COR-L47 (cell line): ENCODE data around the gene SNIP1.
"Not testable (repeated sequence)": the region's sequence is repeated elsewhere in the genome, so short reads cannot be mapped to it uniquely, and the experiment has no call there.

ENCODE experiments used
- DNase-seq: peaks from one replicate; lab custom pipeline; 2025; lab: John Stamatoyannopoulos, UW

The SNIP1 gene

GRCh38 chr1:37513795-37514349, 40.2 kb downstream of the SNIP1 start:
- DNase-seq, result peak; percentile 32

- no peak for DNase-seq
Measured at GRCh38 chr1:37509181-37509580, 44.9 kb downstream of the SNIP1 start.

GRCh38 chr1:37506740-37507139, 47.4 kb downstream of the SNIP1 start:
- no peak for DNase-seq

- not testable (repeated sequence) for DNase-seq
Measured at GRCh38 chr1:37502791-37503190, 51.3 kb downstream of the SNIP1 start.

GRCh38 chr1:37502104-37502503, 52.0 kb downstream of the SNIP1 start:
- DNase-seq, result no peak

GRCh38 chr1:37501661-37502060, 52.4 kb downstream of the SNIP1 start:
- no peak for DNase-seq

- peak; percentile 23 for DNase-seq
Measured at GRCh38 chr1:37498872-37499617, 55.0 kb downstream of the SNIP1 start.

- DNase-seq, result peak; percentile 85
Measured at GRCh38 chr1:37497832-37498231, 56.3 kb downstream of the SNIP1 start.

- DNase-seq, result no peak
Measured at GRCh38 chr1:37495875-37496274, 58.2 kb downstream of the SNIP1 start.

GRCh38 chr1:37493336-37494098, 60.6 kb downstream of the SNIP1 start:
- no peak for DNase-seq

GRCh38 chr1:37487619-37487984, 66.5 kb downstream of the SNIP1 start:
- no peak for DNase-seq

GRCh38 chr1:37486680-37487618, 67.1 kb downstream of the SNIP1 start:
- DNase-seq, result peak; percentile 31

- no peak for DNase-seq
Measured at GRCh38 chr1:37485902-37486679, 68.0 kb downstream of the SNIP1 start.
